Measurements from ENCODE around the gene PIP5K1B.

PIP5K1B gene

GRCh38 chr9:68717552-68718443 is 12.8 kb downstream of the PIP5K1B start:
- Histone ChIP-seq H3K36me3 (ENCODE audit: control insufficient read depth, low read length) (no peaks in the 10 kb centered on the region), H3K79me2 (ENCODE audit: control insufficient read depth, low read length) (no peaks in the 10 kb centered on the region), H3F3A (ENCODE audit: control insufficient read depth, insufficient read depth) (no peaks in the 10 kb centered on the region), H3K4me3 (ENCODE audit: low read length) (no peak overlapping the region), H3K9me2 (replicated peaks; ENCODE audit: control insufficient read depth, low read length) (no peaks in the 10 kb centered on the region), H3K9me3 (ENCODE audit: control insufficient read depth, insufficient read depth, low read length) (no peaks in the 10 kb centered on the region), H3K4me1 (ENCODE audit: control insufficient read depth, low read length) (no peaks in the 10 kb centered on the region), H3K27ac (ENCODE audit: low read depth, low read length) (no peak overlapping the region), H4K20me1 (ENCODE audit: control insufficient read depth, insufficient read depth, low read depth, low read length) (no peaks in the 10 kb centered on the region), H3K4me2 (ENCODE audit: low read length) (no peak overlapping the region), H3K27me3 (ENCODE audit: control insufficient read depth, low read length) (peaks cover 23% of the 10 kb centered on the region)
- TF ChIP-seq EZH2phosphoT487 (IDR thresholded peaks at IDR 0.05; ENCODE audit: borderline replicate concordance, low read length) (no peak), CTCF (IDR thresholded peaks at IDR 0.05; ENCODE audit: low read depth, low read length, poor library complexity, severe bottlenecking) (no peak)

GRCh38 chr9:68719847-68720246 is 14.8 kb downstream of the PIP5K1B start:
- Histone ChIP-seq H3K27me3 (ENCODE audit: control insufficient read depth, low read length) (peaks cover 19% of the 10 kb centered on the region; the same call in 1 of the 2 replicates), H3K36me3 (ENCODE audit: control insufficient read depth, low read length) (no peaks in the 10 kb centered on the region), H3K4me2 (ENCODE audit: low read length) (no peak overlapping the region), H3K4me3 (ENCODE audit: low read length) (no peak overlapping the region), H3K4me1 (ENCODE audit: control insufficient read depth, low read length) (no peaks in the 10 kb centered on the region), H3F3A (ENCODE audit: control insufficient read depth, insufficient read depth) (no peaks in the 10 kb centered on the region), H3K27ac (ENCODE audit: low read depth, low read length) (no peak overlapping the region), H3K79me2 (ENCODE audit: control insufficient read depth, low read length) (no peaks in the 10 kb centered on the region), H4K20me1 (ENCODE audit: control insufficient read depth, insufficient read depth, low read depth, low read length) (no peaks in the 10 kb centered on the region), H3K9me3 (ENCODE audit: control insufficient read depth, insufficient read depth, low read length) (no peaks in the 10 kb centered on the region), H3K9me2 (replicated peaks; ENCODE audit: control insufficient read depth, low read length) (no peaks in the 10 kb centered on the region)
- TF ChIP-seq EZH2phosphoT487 (IDR thresholded peaks at IDR 0.05; ENCODE audit: borderline replicate concordance, low read length) = no peak
- no peak for TF ChIP-seq CTCF (IDR thresholded peaks at IDR 0.05; ENCODE audit: low read depth, low read length, poor library complexity, severe bottlenecking)

GRCh38 chr9:68720656-68721313 is 15.7 kb downstream of the PIP5K1B start:
- no peak overlapping the region for H3K27ac ChIP-seq (ENCODE audit: low read depth, low read length)
- peaks cover 13% of the 10 kb centered on the region; the same call in 1 of the 2 replicates for H3K27me3 ChIP-seq (ENCODE audit: control insufficient read depth, low read length)
- H4K20me1 ChIP-seq (ENCODE audit: control insufficient read depth, insufficient read depth, low read depth, low read length) = no peaks in the 10 kb centered on the region
- no peaks in the 10 kb centered on the region for H3F3A ChIP-seq (ENCODE audit: control insufficient read depth, insufficient read depth)
- H3K9me2 ChIP-seq (replicated peaks; ENCODE audit: control insufficient read depth, low read length) = no peaks in the 10 kb centered on the region
- H3K9me3 ChIP-seq (ENCODE audit: control insufficient read depth, insufficient read depth, low read length) = no peaks in the 10 kb centered on the region
- H3K4me2 ChIP-seq (ENCODE audit: low read length) = no peak overlapping the region
- H3K36me3 ChIP-seq (ENCODE audit: control insufficient read depth, low read length) = no peaks in the 10 kb centered on the region
- TF ChIP-seq EZH2phosphoT487 (IDR thresholded peaks at IDR 0.05; ENCODE audit: borderline replicate concordance, low read length) = no peak
- no peak for TF ChIP-seq CTCF (IDR thresholded peaks at IDR 0.05; ENCODE audit: low read depth, low read length, poor library complexity, severe bottlenecking)
- no peaks in the 10 kb centered on the region for H3K79me2 ChIP-seq (ENCODE audit: control insufficient read depth, low read length)
- H3K4me1 ChIP-seq (ENCODE audit: control insufficient read depth, low read length) = no peaks in the 10 kb centered on the region
- H3K4me3 ChIP-seq (ENCODE audit: low read length) = no peak overlapping the region
